ENCODE data around the gene PBX3. TPM values are rescaled to one million over a fixed set of nuclear protein-coding genes. Genes with fewer than 3 reads are reported as not detected.

Gene PBX3
- total and polyA plus RNA-seq, 9 donors = 9.1 to 18.5 (median 11.4) TPM

- Histone ChIP-seq H3K9me3 (replicated peaks; ENCODE audit: control insufficient read depth, low read depth, low read length) (peaks cover 2% of the 10 kb centered on the region), H3K27me3 (ENCODE audit: control insufficient read depth, insufficient read depth, low read length) (no peaks in the 10 kb centered on the region), H3K27ac (ENCODE audit: low read length) (no peak overlapping the region), H3K36me3 (ENCODE audit: control insufficient read depth, insufficient read depth, low read length) (no peaks in the 10 kb centered on the region), H3K4me1 (ENCODE audit: control insufficient read depth, insufficient read depth, low read length) (no peaks in the 10 kb centered on the region), H3K4me3 (ENCODE audit: low read length) (no peak overlapping the region)
- DNase-seq = no peak
- no CpG with 5 or more reads among the region's 1 CpG for WGBS (ENCODE audit: insufficient coverage)
Observed at GRCh38 chr9:125979383-125979782, 232.2 kb downstream of the PBX3 start.

- no peak overlapping the region for H3K27ac ChIP-seq (ENCODE audit: low read length)
- no peak for DNase-seq
- no peaks in the 10 kb centered on the region for H3K4me1 ChIP-seq (ENCODE audit: control insufficient read depth, insufficient read depth, low read length)
- H3K36me3 ChIP-seq (ENCODE audit: control insufficient read depth, insufficient read depth, low read length) = no peaks in the 10 kb centered on the region
- no peaks in the 10 kb centered on the region for H3K27me3 ChIP-seq (ENCODE audit: control insufficient read depth, insufficient read depth, low read length)
- no peak overlapping the region for H3K4me3 ChIP-seq (ENCODE audit: low read length)
- peaks cover 2% of the 10 kb centered on the region for H3K9me3 ChIP-seq (replicated peaks; ENCODE audit: control insufficient read depth, low read depth, low read length)
- WGBS (ENCODE audit: insufficient coverage) = 75% methylated on average over 1 of the region's 8 CpGs
Observed at GRCh38 chr9:125982798-125983406, 235.7 kb downstream of the PBX3 start.

GRCh38 chr9:125983681-125984080 is 236.5 kb downstream of the PBX3 start:
- no peaks in the 10 kb centered on the region for H3K36me3 ChIP-seq (ENCODE audit: control insufficient read depth, insufficient read depth, low read length)
- no peaks in the 10 kb centered on the region for H3K27me3 ChIP-seq (ENCODE audit: control insufficient read depth, insufficient read depth, low read length)
- WGBS (ENCODE audit: insufficient coverage) = 50% methylated on average over 1 of the region's 5 CpGs
- peaks cover under 1% of the 10 kb centered on the region for H3K9me3 ChIP-seq (replicated peaks; ENCODE audit: control insufficient read depth, low read depth, low read length)
- DNase-seq = no peak
- H3K27ac ChIP-seq (ENCODE audit: low read length) = no peak overlapping the region
- H3K4me1 ChIP-seq (ENCODE audit: control insufficient read depth, insufficient read depth, low read length) = no peaks in the 10 kb centered on the region
- no peak overlapping the region for H3K4me3 ChIP-seq (ENCODE audit: low read length)

GRCh38 chr9:125984461-125984860 is 237.3 kb downstream of the PBX3 start:
- H3K27ac ChIP-seq (ENCODE audit: low read length) = no peak overlapping the region
- H3K4me1 ChIP-seq (ENCODE audit: control insufficient read depth, insufficient read depth, low read length) = no peaks in the 10 kb centered on the region
- H3K36me3 ChIP-seq (ENCODE audit: control insufficient read depth, insufficient read depth, low read length) = no peaks in the 10 kb centered on the region
- DNase-seq = no peak
- H3K9me3 ChIP-seq (replicated peaks; ENCODE audit: control insufficient read depth, low read depth, low read length) = no peaks in the 10 kb centered on the region
- H3K4me3 ChIP-seq (ENCODE audit: low read length) = no peak overlapping the region
- WGBS (ENCODE audit: insufficient coverage) = 84% methylated on average over 2 of the region's 2 CpGs
- no peaks in the 10 kb centered on the region for H3K27me3 ChIP-seq (ENCODE audit: control insufficient read depth, insufficient read depth, low read length)

- DNase-seq = no peak
Observed at GRCh38 chr9:125985142-125985997, 238.2 kb downstream of the PBX3 start.

GRCh38 chr9:125985998-125986655 is 239.0 kb downstream of the PBX3 start:
- H3K4me1 ChIP-seq (ENCODE audit: control insufficient read depth, insufficient read depth, low read length) = no peaks in the 10 kb centered on the region
- no peak for DNase-seq
- no peak overlapping the region for H3K27ac ChIP-seq (ENCODE audit: low read length)
- WGBS (ENCODE audit: insufficient coverage) = 80% methylated on average over 16 of the region's 17 CpGs
- H3K4me3 ChIP-seq (ENCODE audit: low read length) = no peak overlapping the region
- H3K9me3 ChIP-seq (replicated peaks; ENCODE audit: control insufficient read depth, low read depth, low read length) = no peaks in the 10 kb centered on the region
- no peaks in the 10 kb centered on the region for H3K36me3 ChIP-seq (ENCODE audit: control insufficient read depth, insufficient read depth, low read length)
- no peaks in the 10 kb centered on the region for H3K27me3 ChIP-seq (ENCODE audit: control insufficient read depth, insufficient read depth, low read length)

More at GRCh38 chr9:125985142-125985997, 238.2 kb downstream of the PBX3 start:
- no peaks in the 10 kb centered on the region for H3K27me3 ChIP-seq (ENCODE audit: control insufficient read depth, insufficient read depth, low read length)
- H3K9me3 ChIP-seq (replicated peaks; ENCODE audit: control insufficient read depth, low read depth, low read length) = no peaks in the 10 kb centered on the region
- no peaks in the 10 kb centered on the region for H3K36me3 ChIP-seq (ENCODE audit: control insufficient read depth, insufficient read depth, low read length)
- no peak overlapping the region for H3K27ac ChIP-seq (ENCODE audit: low read length)
- no peak overlapping the region for H3K4me3 ChIP-seq (ENCODE audit: low read length)
- H3K4me1 ChIP-seq (ENCODE audit: control insufficient read depth, insufficient read depth, low read length) = no peaks in the 10 kb centered on the region
- WGBS (ENCODE audit: insufficient coverage) = 84% methylated on average over 14 of the region's 14 CpGs

GRCh38 chr9:125986966-125987365 is 239.8 kb downstream of the PBX3 start:
- no peak for DNase-seq
- 66% methylated on average over 2 of the region's 3 CpGs for WGBS (ENCODE audit: insufficient coverage)
- Histone ChIP-seq H3K27ac (ENCODE audit: low read length) (no peak overlapping the region), H3K4me3 (ENCODE audit: low read length) (no peak overlapping the region), H3K36me3 (ENCODE audit: control insufficient read depth, insufficient read depth, low read length) (no peaks in the 10 kb centered on the region), H3K4me1 (ENCODE audit: control insufficient read depth, insufficient read depth, low read length) (no peaks in the 10 kb centered on the region), H3K9me3 (replicated peaks; ENCODE audit: control insufficient read depth, low read depth, low read length) (no peaks in the 10 kb centered on the region), H3K27me3 (ENCODE audit: control insufficient read depth, insufficient read depth, low read length) (no peaks in the 10 kb centered on the region)

GRCh38 chr9:125987420-125987819 is 240.2 kb downstream of the PBX3 start:
- Histone ChIP-seq H3K4me3 (ENCODE audit: low read length) (no peak overlapping the region), H3K27ac (ENCODE audit: low read length) (no peak overlapping the region), H3K9me3 (replicated peaks; ENCODE audit: control insufficient read depth, low read depth, low read length) (no peaks in the 10 kb centered on the region), H3K4me1 (ENCODE audit: control insufficient read depth, insufficient read depth, low read length) (no peaks in the 10 kb centered on the region), H3K27me3 (ENCODE audit: control insufficient read depth, insufficient read depth, low read length) (no peaks in the 10 kb centered on the region), H3K36me3 (ENCODE audit: control insufficient read depth, insufficient read depth, low read length) (no peaks in the 10 kb centered on the region)
- 37% methylated on average over 3 of the region's 5 CpGs for WGBS (ENCODE audit: insufficient coverage)
- DNase-seq = no peak

GRCh38 chr9:125988479-125989050 is 241.4 kb downstream of the PBX3 start:
- no peak for DNase-seq
- H3K27me3 ChIP-seq (ENCODE audit: control insufficient read depth, insufficient read depth, low read length) = no peaks in the 10 kb centered on the region
- H3K4me1 ChIP-seq (ENCODE audit: control insufficient read depth, insufficient read depth, low read length) = no peaks in the 10 kb centered on the region
- H3K4me3 ChIP-seq (ENCODE audit: low read length) = no peak overlapping the region
- H3K27ac ChIP-seq (ENCODE audit: low read length) = no peak overlapping the region
- H3K9me3 ChIP-seq (replicated peaks; ENCODE audit: control insufficient read depth, low read depth, low read length) = no peaks in the 10 kb centered on the region
- 71% methylated on average over 5 of the region's 9 CpGs for WGBS (ENCODE audit: insufficient coverage)
- H3K36me3 ChIP-seq (ENCODE audit: control insufficient read depth, insufficient read depth, low read length) = no peaks in the 10 kb centered on the region

- no peaks in the 10 kb centered on the region for H3K4me1 ChIP-seq (ENCODE audit: control insufficient read depth, insufficient read depth, low read length)
- H3K9me3 ChIP-seq (replicated peaks; ENCODE audit: control insufficient read depth, low read depth, low read length) = no peaks in the 10 kb centered on the region
- H3K27ac ChIP-seq (ENCODE audit: low read length) = no peak overlapping the region
- no peaks in the 10 kb centered on the region for H3K27me3 ChIP-seq (ENCODE audit: control insufficient read depth, insufficient read depth, low read length)
- no peak overlapping the region for H3K4me3 ChIP-seq (ENCODE audit: low read length)
- 69% methylated on average over 6 of the region's 8 CpGs for WGBS (ENCODE audit: insufficient coverage)
- DNase-seq = no peak
- H3K36me3 ChIP-seq (ENCODE audit: control insufficient read depth, insufficient read depth, low read length) = no peaks in the 10 kb centered on the region
Observed at GRCh38 chr9:125989090-125989501, 241.9 kb downstream of the PBX3 start.
